ENCODE data around the gene KIAA1217.

DNA sequence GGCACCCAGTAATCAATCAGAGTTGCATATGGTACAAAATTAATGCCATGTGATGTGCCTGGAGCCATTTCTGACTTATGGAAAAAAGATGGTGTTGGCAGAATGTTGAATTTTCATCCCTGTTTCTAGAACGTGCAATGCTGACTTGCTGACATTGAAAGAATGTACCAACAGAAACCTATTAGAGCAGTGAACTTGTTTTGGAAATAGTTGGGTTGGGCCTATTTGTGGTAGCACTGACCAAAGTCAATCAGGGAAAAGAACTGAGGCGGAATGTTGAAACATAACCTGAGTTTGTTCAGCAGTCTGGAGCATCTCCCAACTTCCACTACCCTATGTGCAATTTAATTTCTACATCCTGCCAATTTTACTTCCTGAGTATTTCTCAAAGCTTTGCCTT lies 11.7 kb upstream of the KIAA1217 start:
- TF ChIP-seq, protein P1, sequence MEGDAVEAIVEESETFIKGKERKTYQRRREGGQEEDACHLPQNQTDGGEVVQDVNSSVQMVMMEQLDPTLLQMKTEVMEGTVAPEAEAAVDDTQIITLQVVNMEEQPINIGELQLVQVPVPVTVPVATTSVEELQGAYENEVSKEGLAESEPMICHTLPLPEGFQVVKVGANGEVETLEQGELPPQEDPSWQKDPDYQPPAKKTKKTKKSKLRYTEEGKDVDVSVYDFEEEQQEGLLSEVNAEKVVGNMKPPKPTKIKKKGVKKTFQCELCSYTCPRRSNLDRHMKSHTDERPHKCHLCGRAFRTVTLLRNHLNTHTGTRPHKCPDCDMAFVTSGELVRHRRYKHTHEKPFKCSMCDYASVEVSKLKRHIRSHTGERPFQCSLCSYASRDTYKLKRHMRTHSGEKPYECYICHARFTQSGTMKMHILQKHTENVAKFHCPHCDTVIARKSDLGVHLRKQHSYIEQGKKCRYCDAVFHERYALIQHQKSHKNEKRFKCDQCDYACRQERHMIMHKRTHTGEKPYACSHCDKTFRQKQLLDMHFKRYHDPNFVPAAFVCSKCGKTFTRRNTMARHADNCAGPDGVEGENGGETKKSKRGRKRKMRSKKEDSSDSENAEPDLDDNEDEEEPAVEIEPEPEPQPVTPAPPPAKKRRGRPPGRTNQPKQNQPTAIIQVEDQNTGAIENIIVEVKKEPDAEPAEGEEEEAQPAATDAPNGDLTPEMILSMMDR (conservative IDR thresholded peaks at IDR 0.05; ENCODE audit: low read length): no peak
- no peak for TF ChIP-seq EZH2phosphoT487 (IDR thresholded peaks at IDR 0.05; ENCODE audit: borderline replicate concordance)
